G401.6 (cell line): ENCODE data around the gene ISOC1.

ENCODE experiments used
- FAIRE-seq: peaks from 2 replicates; lab custom pipeline; 2012; peaks lifted over from hg19 to GRCh38; lab: Jason Lieb, UNC

Gene ISOC1

GRCh38 chr5:129137637-129138036 is 43.1 kb downstream of the ISOC1 start:
- no peak for FAIRE-seq

GRCh38 chr5:129141078-129141477 is 46.5 kb downstream of the ISOC1 start:
- FAIRE-seq: no peak

GRCh38 chr5:129141696-129142095 is 47.1 kb downstream of the ISOC1 start:
- no peak for FAIRE-seq

GRCh38 chr5:129155876-129156275 is 61.3 kb downstream of the ISOC1 start:
- FAIRE-seq: no peak

- FAIRE-seq: no peak
Observed at GRCh38 chr5:129161830-129162229, 67.3 kb downstream of the ISOC1 start.
